ENCODE results near the gene C6orf89.

The C6orf89 gene, protein sequence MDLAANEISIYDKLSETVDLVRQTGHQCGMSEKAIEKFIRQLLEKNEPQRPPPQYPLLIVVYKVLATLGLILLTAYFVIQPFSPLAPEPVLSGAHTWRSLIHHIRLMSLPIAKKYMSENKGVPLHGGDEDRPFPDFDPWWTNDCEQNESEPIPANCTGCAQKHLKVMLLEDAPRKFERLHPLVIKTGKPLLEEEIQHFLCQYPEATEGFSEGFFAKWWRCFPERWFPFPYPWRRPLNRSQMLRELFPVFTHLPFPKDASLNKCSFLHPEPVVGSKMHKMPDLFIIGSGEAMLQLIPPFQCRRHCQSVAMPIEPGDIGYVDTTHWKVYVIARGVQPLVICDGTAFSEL

DNA sequence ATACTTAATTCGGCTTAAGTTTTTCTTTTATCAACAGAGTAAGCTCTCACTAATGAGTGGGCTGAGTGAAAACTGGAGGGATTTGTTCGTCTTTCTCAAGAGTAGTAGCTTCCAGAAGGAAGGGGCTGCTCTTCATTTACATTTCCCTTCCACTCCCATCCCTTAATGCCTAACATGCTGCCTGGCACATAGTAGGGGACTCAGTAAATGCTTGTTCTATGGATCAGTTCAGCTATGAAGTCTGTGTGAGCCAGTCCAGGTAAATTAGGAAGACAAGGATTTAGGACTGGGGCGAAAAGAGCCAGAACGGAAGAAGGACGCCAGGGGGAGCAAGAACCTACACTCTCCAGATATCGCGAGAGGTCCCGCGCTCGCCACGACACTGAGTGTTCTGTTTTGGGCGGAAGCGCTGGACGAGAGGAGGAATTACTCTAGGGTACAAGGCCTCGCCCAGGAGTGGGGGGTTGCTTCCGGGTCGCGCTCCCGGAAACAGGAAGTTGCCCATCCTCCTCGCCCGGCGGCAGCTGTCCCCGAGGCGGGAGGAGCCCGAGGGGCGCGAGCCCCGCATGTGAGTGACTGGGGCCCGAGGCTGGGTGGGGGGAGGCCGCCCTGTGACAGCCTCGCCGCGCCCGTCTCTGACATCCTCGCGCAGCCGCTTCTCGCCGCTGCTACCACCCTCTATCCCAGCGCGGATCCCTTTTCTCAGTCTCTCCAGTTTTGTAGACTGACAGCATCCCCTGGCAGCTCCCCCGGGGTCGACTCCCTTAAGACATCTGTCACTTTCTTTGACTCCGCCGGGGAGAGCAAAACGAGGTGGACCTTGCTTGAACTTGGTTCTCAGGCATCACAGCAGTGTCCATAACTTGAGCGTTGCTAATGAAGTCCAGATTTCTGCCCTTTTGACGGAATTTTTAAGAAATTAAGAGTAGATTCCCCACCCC is at the start of gene C6orf89:
Gene C6orf89, plus strand, starts transcription at position 492 of the 941 bp plus-strand sequence. CDS start 13,493 bp downstream, outside the sequence.
- Histone ChIP-seq H3K9ac (ENCODE audit: insufficient read length) (peak within 1 kb of the TSS; percentile 92), H3K27ac (peak within 1 kb of the TSS; percentile 80), H3K9me3 (ENCODE audit: low read depth, low read length) (0 out of 2 replicates have a peak, but pooled peaks cover 2% of the 10 kb centered on the region), H3K4me3 (peak within 1 kb of the TSS; percentile 100), H3K36me3 (ENCODE audit: insufficient read depth, low read length) (no peaks in the 10 kb centered on the region)
- TF ChIP-seq FOXP2 (optimal IDR thresholded peaks at IDR 0.05; ENCODE audit: control extremely low read depth, extremely low read length, insufficient read depth) (peak; percentile 1), EZH2 (IDR thresholded peaks at IDR 0.05) (no peak), POLR2AphosphoS5 (IDR thresholded peaks at IDR 0.05; ENCODE audit: borderline replicate concordance, low read depth, low read length) (peak; percentile 70)
- peak; percentile 92 for DNase-seq (ENCODE audit: low read depth, low spot score)

GRCh38 chr6:36836111-36837021 is 49.4 kb upstream of the C6orf89 start:
- TF ChIP-seq POLR2AphosphoS5 (IDR thresholded peaks at IDR 0.05; ENCODE audit: borderline replicate concordance, low read depth, low read length) (no peak), FOXP2 (optimal IDR thresholded peaks at IDR 0.05; ENCODE audit: control extremely low read depth, extremely low read length, insufficient read depth) (no peak), EZH2 (IDR thresholded peaks at IDR 0.05) (no peak)
- H3K36me3 ChIP-seq (ENCODE audit: insufficient read depth, low read length) = no peaks in the 10 kb centered on the region
- H3K4me3 ChIP-seq = no peak overlapping the region
- H3K27ac ChIP-seq = no peak overlapping the region
- 0 out of 2 replicates have a peak, but pooled peaks cover 3% of the 10 kb centered on the region for H3K9me3 ChIP-seq (ENCODE audit: low read depth, low read length)
- DNase-seq (ENCODE audit: low read depth, low spot score) = no peak
- H3K9ac ChIP-seq (ENCODE audit: insufficient read length) = no peak overlapping the region

DNA sequence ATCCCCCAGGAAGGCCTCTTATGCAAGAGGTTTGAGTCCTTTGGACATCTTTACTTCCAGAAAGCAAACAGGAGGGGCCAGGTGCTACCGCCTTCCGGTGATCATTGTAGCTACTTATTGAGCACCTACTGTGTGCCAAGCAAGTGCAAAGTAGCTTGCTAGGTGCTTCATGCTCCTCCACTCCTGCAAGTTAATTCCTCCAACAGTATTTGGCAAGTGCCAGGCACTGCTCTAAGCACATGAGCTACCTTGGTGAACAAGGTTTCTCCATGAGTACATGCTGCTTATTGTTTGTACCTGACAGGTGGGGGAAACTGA is 48.8 kb upstream of the C6orf89 start:
- Histone ChIP-seq H3K9ac (ENCODE audit: insufficient read length) (no peak overlapping the region), H3K36me3 (ENCODE audit: insufficient read depth, low read length) (no peaks in the 10 kb centered on the region), H3K4me3 (no peak overlapping the region), H3K9me3 (ENCODE audit: low read depth, low read length) (0 out of 2 replicates have a peak, but pooled peaks cover 3% of the 10 kb centered on the region), H3K27ac (no peak overlapping the region)
- TF ChIP-seq FOXP2 (optimal IDR thresholded peaks at IDR 0.05; ENCODE audit: control extremely low read depth, extremely low read length, insufficient read depth) = no peak
- TF ChIP-seq EZH2 (IDR thresholded peaks at IDR 0.05) = no peak
- no peak for TF ChIP-seq POLR2AphosphoS5 (IDR thresholded peaks at IDR 0.05; ENCODE audit: borderline replicate concordance, low read depth, low read length)
- DNase-seq (ENCODE audit: low read depth, low spot score) = no peak

DNA sequence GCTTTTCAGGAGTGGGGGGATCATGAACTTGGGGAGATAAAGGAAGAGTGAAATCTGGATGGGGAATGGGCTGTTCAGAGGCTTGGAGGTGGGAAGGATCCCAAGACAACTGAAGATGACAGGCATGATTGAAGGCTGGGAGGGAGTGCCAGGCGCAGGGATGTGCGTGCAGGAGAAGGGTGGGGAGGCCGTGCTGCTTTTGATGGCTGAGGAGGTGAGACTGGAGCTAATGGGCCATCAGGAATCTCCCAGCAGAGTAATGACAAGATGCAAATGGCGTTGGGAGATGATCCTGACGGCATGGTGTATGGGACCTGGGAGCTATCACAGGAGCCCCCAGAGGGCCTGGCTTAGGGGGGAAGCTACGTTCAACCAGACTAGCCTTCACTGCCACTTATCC is 48.1 kb upstream of the C6orf89 start:
- H3K4me3 ChIP-seq = no peak overlapping the region
- TF ChIP-seq FOXP2 (optimal IDR thresholded peaks at IDR 0.05; ENCODE audit: control extremely low read depth, extremely low read length, insufficient read depth) = no peak
- no peak for TF ChIP-seq EZH2 (IDR thresholded peaks at IDR 0.05)
- no peak for TF ChIP-seq POLR2AphosphoS5 (IDR thresholded peaks at IDR 0.05; ENCODE audit: borderline replicate concordance, low read depth, low read length)

GRCh38 chr6:36838896-36839748 is 46.6 kb upstream of the C6orf89 start, which contains the start of gene CPNE5:
Gene CPNE5, minus strand, starts transcription at chr6:36839444. Its CDS starts 67 bp downstream, at chr6:36839377.
- TF ChIP-seq EZH2 (IDR thresholded peaks at IDR 0.05) (no peak), FOXP2 (optimal IDR thresholded peaks at IDR 0.05; ENCODE audit: control extremely low read depth, extremely low read length, insufficient read depth) (no peak), POLR2AphosphoS5 (IDR thresholded peaks at IDR 0.05; ENCODE audit: borderline replicate concordance, low read depth, low read length) (no peak)
- Histone ChIP-seq H3K9me3 (ENCODE audit: low read depth, low read length) (no peaks in the 10 kb centered on the region), H3K36me3 (ENCODE audit: insufficient read depth, low read length) (no peaks in the 10 kb centered on the region), H3K4me3 (peak within 1 kb of the TSS; percentile 77), H3K9ac (ENCODE audit: insufficient read length) (peak within 1 kb of the TSS; percentile 45), H3K27ac (no peak within 1 kb of the TSS)
- DNase-seq (ENCODE audit: low read depth, low spot score) = no peak

More for the DNA sequence above, 48.1 kb upstream of the C6orf89 start:
- H3K9me3 ChIP-seq (ENCODE audit: low read depth, low read length) = 0 out of 2 replicates have a peak, but pooled peaks cover 3% of the 10 kb centered on the region
- no peak overlapping the region for H3K27ac ChIP-seq
- no peak for DNase-seq (ENCODE audit: low read depth, low spot score)
- no peaks in the 10 kb centered on the region for H3K36me3 ChIP-seq (ENCODE audit: insufficient read depth, low read length)
- no peak overlapping the region for H3K9ac ChIP-seq (ENCODE audit: insufficient read length)

DNA sequence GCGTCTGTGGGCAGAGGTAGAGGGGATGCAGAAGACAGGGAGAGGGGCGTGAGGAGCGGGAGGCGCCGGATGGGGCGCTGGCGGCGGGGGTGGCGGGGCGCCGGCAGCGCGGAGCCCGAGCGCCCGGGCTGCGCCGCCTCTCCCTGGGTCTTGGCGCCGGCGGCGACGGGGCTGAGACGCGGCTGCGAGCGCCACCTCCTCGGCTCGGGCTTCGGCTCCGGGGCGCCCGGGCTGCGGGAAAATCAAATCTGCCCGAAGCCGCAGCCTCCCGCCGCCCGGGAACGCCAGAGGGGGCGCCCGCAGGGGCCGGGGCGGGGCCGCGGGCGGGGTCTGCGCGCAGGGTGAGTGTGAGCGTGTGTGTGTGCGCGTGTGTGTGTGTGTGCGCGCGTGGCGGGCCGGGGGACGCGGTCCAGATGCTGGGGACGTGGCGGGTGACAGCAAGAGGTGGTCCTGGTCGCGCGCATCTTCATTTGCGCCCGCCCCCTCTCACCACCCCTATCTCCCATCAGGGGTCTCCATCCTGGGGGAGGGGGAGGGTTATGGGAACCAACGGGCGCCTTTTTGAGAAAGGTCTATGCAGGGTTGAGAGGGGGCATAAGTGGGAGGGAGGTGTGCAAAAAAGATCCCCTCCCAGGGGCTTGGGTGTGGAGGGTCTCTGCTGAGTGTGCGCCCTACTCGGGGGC is 45.9 kb upstream of the C6orf89 start:
- peak overlapping the region; percentile 45 for H3K9ac ChIP-seq (ENCODE audit: insufficient read length)
- H3K4me3 ChIP-seq = peak overlapping the region; percentile 77
- no peak for DNase-seq (ENCODE audit: low read depth, low spot score)
- TF ChIP-seq EZH2 (IDR thresholded peaks at IDR 0.05) = no peak
- TF ChIP-seq FOXP2 (optimal IDR thresholded peaks at IDR 0.05; ENCODE audit: control extremely low read depth, extremely low read length, insufficient read depth) = no peak
- TF ChIP-seq POLR2AphosphoS5 (IDR thresholded peaks at IDR 0.05; ENCODE audit: borderline replicate concordance, low read depth, low read length) = no peak
- no peaks in the 10 kb centered on the region for H3K36me3 ChIP-seq (ENCODE audit: insufficient read depth, low read length)
- H3K9me3 ChIP-seq (ENCODE audit: low read depth, low read length) = no peaks in the 10 kb centered on the region
- H3K27ac ChIP-seq = no peak overlapping the region

Measured in SK-N-MC (cell line).